ENCODE measurements around the gene PDE7B. TPM values are rescaled to one million over a fixed set of nuclear protein-coding genes. Genes with fewer than 3 reads are reported as not detected.

PDE7B gene
- total and polyA plus RNA-seq, 2 of the 8 experiments (the other 6 are each of a cell fraction or from before 2014, with no cell fraction given), result not detected

DNA sequence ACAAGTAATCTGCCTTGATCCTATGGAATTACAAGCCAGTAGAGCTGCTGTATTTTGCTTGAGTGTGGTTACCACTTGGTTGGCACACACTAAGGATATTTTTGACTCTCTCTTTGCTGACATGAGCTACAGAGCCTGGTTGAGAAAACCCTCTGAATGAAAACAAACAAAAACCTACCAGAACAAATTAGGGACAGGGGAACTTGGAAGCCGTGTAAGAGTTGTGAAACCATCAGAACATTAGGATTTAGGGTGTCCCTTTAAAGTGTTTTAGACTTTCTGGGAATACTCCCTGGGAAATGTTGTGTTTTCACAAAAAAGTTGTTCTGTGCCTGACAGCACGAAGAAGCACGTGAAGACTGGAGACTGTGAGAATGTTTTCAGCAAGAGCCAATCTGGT lies 20.5 kb upstream of the PDE7B start:
- Histone ChIP-seq H2BK20ac (ENCODE audit: low read length) (no peak overlapping the region), H3K79me2 (ENCODE audit: control insufficient read depth in 1 of 2, insufficient read depth in 2 of 2, low read length in 2 of 2) (no peaks in the 10 kb centered on the region), H2BK120ac (replicated peaks; ENCODE audit: low read depth, low read length) (no peak overlapping the region), H4K5ac (ENCODE audit: insufficient read length, low read depth, low read length) (no peak overlapping the region), H3K4me1 (replicated peaks in 1 of 4; ENCODE audit: control insufficient read depth in 3 of 4, insufficient read depth in 4 of 4, low read length in 3 of 4) (peaks cover 0 to 5% (median 4%) of the 10 kb centered on the region in 4 experiments; a peak in 4 of 7 replicates), H3K56ac (replicated peaks; ENCODE audit: insufficient read length, low read depth, low read length) (no peak overlapping the region), H3K79me1 (ENCODE audit: low read depth, low read length) (no peaks in the 10 kb centered on the region), H3K36me3 (ENCODE audit: control insufficient read depth in 2 of 4, insufficient read depth in 4 of 4, low read length in 3 of 4) (no peaks in the 10 kb centered on the region), H4K8ac (ENCODE audit: extremely low read depth, insufficient read depth, low read length) (no peak overlapping the region), H3K4me2 (ENCODE audit: insufficient read depth in 1 of 2, low read depth in 2 of 2, low read length in 2 of 2) (no peak overlapping the region), H2AFZ (ENCODE audit: low read length) (no peak overlapping the region), H2BK5ac (ENCODE audit: low read depth, low read length) (no peak overlapping the region), H3K18ac (ENCODE audit: extremely low read depth, low read length) (no peak overlapping the region), H3K27me3 (replicated peaks in 1 of 4; ENCODE audit: control insufficient read depth in 3 of 4, extremely low read depth in 1 of 4, insufficient read depth in 3 of 4, low read length in 3 of 4) (peaks cover 0 to 1% (median 0%) of the 10 kb centered on the region in 4 experiments; a peak in 1 of 7 replicates), H3K14ac (ENCODE audit: insufficient read length) (no peak overlapping the region), H3K4ac (replicated peaks; ENCODE audit: insufficient read length, low read depth, low read length) (no peak overlapping the region), H3K23me2 (ENCODE audit: low read depth, low read length) (no peaks in the 10 kb centered on the region), H4K20me1 (replicated peaks in 1 of 2; ENCODE audit: control insufficient read depth in 1 of 2, insufficient read depth in 2 of 2, low read length in 2 of 2) (no peaks in the 10 kb centered on the region), H3K9ac (replicated peaks in 1 of 4; ENCODE audit: extremely low read depth in 1 of 4, low read depth in 3 of 4, low read length in 3 of 4) (no peak overlapping the region), H2BK15ac (ENCODE audit: low read length) (no peak overlapping the region), H3K9me3 (ENCODE audit: insufficient read depth in 2 of 2, low read depth in 1 of 2, low read length in 1 of 2) (peaks cover 0 to 2% of the 10 kb centered on the region in 2 experiments; a peak in 1 of 4 replicates), H3K27ac (ENCODE audit: low read depth, low read length) (no peak overlapping the region), H2BK12ac (ENCODE audit: low read depth, low read length) (no peak overlapping the region), H3K23ac (ENCODE audit: insufficient read length) (no peak overlapping the region), H4K91ac (replicated peaks; ENCODE audit: insufficient read length, low read length) (no peak overlapping the region), H2AK5ac (ENCODE audit: low read depth, low read length) (no peak overlapping the region), H3K4me3 (ENCODE audit: extremely low read depth in 1 of 4, insufficient read depth in 2 of 4, low read depth in 3 of 4, low read length in 4 of 4) (no peak overlapping the region)
- ChIA-PET CTCF (ENCODE audit: partially characterized antibody) (interaction anchor here (0.7 to 1.4 kb wide), 3 partner anchors 18 to 161 kb away, joined by 3 read pairs; no protein-coding TSS in a partner anchor), POLR2A (ENCODE audit: partially characterized antibody) (no interaction called here)
- FAIRE-seq (no peak), DNase-seq (ENCODE audit: low read depth in 1 of 2, low spot score in 2 of 2) (no peak)
- 100% methylated on average over 3 of the region's 3 CpGs; no CpG with 5 or more reads in 1 of the 2 experiments for WGBS, 2 experiments (ENCODE audit: extremely low coverage in 1 of 2, insufficient coverage in 1 of 2, insufficient read length in 1 of 2, insufficient replicate concordance in 2 of 2, low coverage in 1 of 2, low lambda C conversion rate in 2 of 2, missing lambda C conversion rate in 1 of 2)
- no peak for TF ChIP-seq TCF12 (IDR thresholded peaks at IDR 0.05; ENCODE audit: low read depth, low read length)
- TF ChIP-seq EZH2 (IDR thresholded peaks at IDR 0.05; ENCODE audit: low read depth, low read length, severe bottlenecking), result no peak
- no peak for TF ChIP-seq NANOG (IDR thresholded peaks at IDR 0.05; ENCODE audit: insufficient read depth, low read depth, low read length, poor library complexity, severe bottlenecking)
- TF ChIP-seq EP300 (IDR thresholded peaks at IDR 0.05; ENCODE audit: borderline replicate concordance in 1 of 2, low read depth in 2 of 2, low read length in 2 of 2), result no peak
- TF ChIP-seq YY1 (IDR thresholded peaks at IDR 0.05; ENCODE audit: low read depth, low read length), result no peak
- TF ChIP-seq, protein P1, sequence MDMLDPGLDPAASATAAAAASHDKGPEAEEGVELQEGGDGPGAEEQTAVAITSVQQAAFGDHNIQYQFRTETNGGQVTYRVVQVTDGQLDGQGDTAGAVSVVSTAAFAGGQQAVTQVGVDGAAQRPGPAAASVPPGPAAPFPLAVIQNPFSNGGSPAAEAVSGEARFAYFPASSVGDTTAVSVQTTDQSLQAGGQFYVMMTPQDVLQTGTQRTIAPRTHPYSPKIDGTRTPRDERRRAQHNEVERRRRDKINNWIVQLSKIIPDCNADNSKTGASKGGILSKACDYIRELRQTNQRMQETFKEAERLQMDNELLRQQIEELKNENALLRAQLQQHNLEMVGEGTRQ (IDR thresholded peaks at IDR 0.05; ENCODE audit: low read length), result no peak
- TF ChIP-seq CBX8 (IDR thresholded peaks at IDR 0.05; ENCODE audit: borderline replicate concordance, low read depth, low read length), result no peak
- TF ChIP-seq GABPA (IDR thresholded peaks at IDR 0.05; ENCODE audit: borderline replicate concordance, insufficient read depth, low read length), result no peak
- no peak for TF ChIP-seq POLR2A (IDR thresholded peaks at IDR 0.05; ENCODE audit: control extremely low read depth in 1 of 2, low read depth in 2 of 2, low read length in 2 of 2)
- TF ChIP-seq TAF1 (IDR thresholded peaks at IDR 0.05; ENCODE audit: low read depth, low read length), result no peak
- no peak for TF ChIP-seq RXRA (IDR thresholded peaks at IDR 0.05; ENCODE audit: insufficient read depth, low read depth, low read length)

Measured in H1 (cell line).